ENCODE measurements around the gene TRAF6. TPM values are rescaled to one million over a fixed set of nuclear protein-coding genes. Genes with fewer than 3 reads are reported as not detected.

TRAF6 gene
- total and polyA plus RNA-seq, 9 of the 15 experiments (the other 6 are each of a cell fraction or from before 2014, with no cell fraction given) = 2.0 to 13.1 (median 8.2) TPM

- H3K4me1 ChIP-seq (replicated peaks in 1 of 2; ENCODE audit: control insufficient read depth in 2 of 2, insufficient read depth in 2 of 2, low read length in 2 of 2) = no peaks in the 10 kb centered on the region; a peak in 2 of 5 replicates
- no peak for DNase-seq (ENCODE audit: extremely low read depth in 1 of 4, low spot score in 3 of 4)
- no peaks in the 10 kb centered on the region for H3K36me3 ChIP-seq (ENCODE audit: control insufficient read depth, insufficient read depth, low read length)
- H3K9ac ChIP-seq (ENCODE audit: insufficient read depth in 1 of 2, low read depth in 2 of 2, low read length in 2 of 2) = no peak overlapping the region
- ATAC-seq = no peak
- CTCF ChIA-PET (ENCODE audit: low intra/inter-chr PET ratio) = no interaction called here
- H3K9me3 ChIP-seq (replicated peaks; ENCODE audit: control insufficient read depth, insufficient read depth, low read depth, low read length) = peaks cover 1% of the 10 kb centered on the region; the same call in 1 of the 2 replicates
- peak overlapping the region; percentile 36; the same call in 1 of the 2 replicates for H3K4me2 ChIP-seq (ENCODE audit: insufficient read depth, low read length)
- H3K79me2 ChIP-seq (ENCODE audit: control insufficient read depth, insufficient read depth, low read length) = no peaks in the 10 kb centered on the region
- POLR2A ChIA-PET = no interaction called here
- H3K27me3 ChIP-seq (ENCODE audit: control insufficient read depth in 2 of 2, insufficient read depth in 2 of 2, low read length in 2 of 2) = no peaks in the 10 kb centered on the region
- no peaks in the 10 kb centered on the region for H4K20me1 ChIP-seq (replicated peaks; ENCODE audit: control insufficient read depth, insufficient read depth, low read length)
- no peak overlapping the region for H3K4me3 ChIP-seq
- no TSS peak for BruUV-seq (replicated peaks)
- WGBS (ENCODE audit: insufficient coverage, low coverage, missing lambda C conversion rate) = 47% methylated on average over 4 of the region's 4 CpGs
- in situ Hi-C loops (cut with MboI) (no loop called here), intact Hi-C loops (cut with micrococcal nuclease) (no loop called here)
- no peaks in the 10 kb centered on the region for H3K9me1 ChIP-seq (ENCODE audit: control insufficient read depth, insufficient read depth, low read length)
- no peak for FAIRE-seq
- H3K27ac ChIP-seq (ENCODE audit: extremely low read depth, low read depth, low read length) = no peak overlapping the region
- H2AFZ ChIP-seq (ENCODE audit: low read depth, low read length) = peak overlapping the region; percentile 98
- peak in 1 of 3 experiments; percentile 19; a peak in 1 of 6 replicates for TF ChIP-seq ZBTB11 (CRISPR knock-in tag; IDR thresholded peaks at IDR 0.05)
- no peak for TF ChIP-seq HIVEP1 (CRISPR knock-in tag; IDR thresholded peaks at IDR 0.05)
- no peak for TF ChIP-seq ZNF592 (IDR thresholded peaks at IDR 0.05)
- 0 out of 2 replicates have a peak, but pooled peaks have one; percentile 59 for TF ChIP-seq ZNF197 (CRISPR knock-in tag; IDR thresholded peaks at IDR 0.05; ENCODE audit: low read depth)
- TF ChIP-seq SRSF9 (IDR thresholded peaks at IDR 0.05; ENCODE audit: borderline replicate concordance, low read depth, low read length) = no peak
- TF ChIP-seq SMC3 (conservative IDR thresholded peaks at IDR 0.05; ENCODE audit: insufficient read depth, low read depth, low read length) = no peak
- no peak for TF ChIP-seq BCL6 (CRISPR knock-in tag; IDR thresholded peaks at IDR 0.05)
- TF ChIP-seq MAFG (tag; conservative IDR thresholded peaks at IDR 0.05) = no peak
- TF ChIP-seq CREB3 (tag; conservative IDR thresholded peaks at IDR 0.05; ENCODE audit: low read depth) = 0 out of 2 replicates have a peak, but pooled peaks have one; percentile 54
- no peak for TF ChIP-seq BCOR (IDR thresholded peaks at IDR 0.05)
- TF ChIP-seq PKNOX1 (IDR thresholded peaks at IDR 0.05) = peak; percentile 42
These were observed 48.7 kb upstream of the TRAF6 start for GRCh38 chr11:36558571-36559413.
